Right ventricle myocardium inferior (tissue), 1 donor: Measurements from ENCODE around the gene MIA. TPM values are rescaled to one million over a fixed set of nuclear protein-coding genes. Genes with fewer than 3 reads are reported as not detected.

ENCODE experiments used
- ATAC-seq: fragments of 200-7000 bp; cut with Tn5 transposase; one replicate; pipeline ENCODE4 v1.9.1; 2020; ENCODE audit warnings: mild to moderate bottlenecking, moderate library complexity
- DNase-seq: peaks from one replicate; pipeline ENCODE4 v3.0.0; 2021; ENCODE audit errors: missing footprints
- intact Hi-C: fragments of 100-400 bp; cut with DNase I; formaldehyde crosslinking; loops from one replicate; pipeline ENCODE4 v1.11.0; 2022
- total RNA-seq: library from RNA; stranded (reverse); fragmentation: NEBNext Ultra II Directional; extraction: Animal tissue kit (Norgen Biotek cat#: 25700); gene quantifications from one replicate; pipeline ENCODE4 v1.2.1, GENCODE V29; 2021
- donor health status: DM: no; HTN: yes; CAD: no; lungs with severe emphysema.

The MIA gene
- total RNA-seq, 1 donor from 2014 or later, result not detected

GRCh38 chr19:40798683-40799557 is 23.6 kb downstream of the MIA start, which contains the start of gene EGLN2:
Gene EGLN2, plus strand, starts transcription at chr19:40799191. Its CDS starts 1,382 bp downstream, at chr19:40800573.
- intact Hi-C loops, result loop anchor here (1.0 to 2.0 kb wide), 3 partner anchors 21 to 82 kb away; partner anchors contain the start of genes ACTMAP, COQ8B, ITPKC and RAB4B
- DNase-seq (peak; percentile 100), ATAC-seq (peak; percentile 91)

DNA sequence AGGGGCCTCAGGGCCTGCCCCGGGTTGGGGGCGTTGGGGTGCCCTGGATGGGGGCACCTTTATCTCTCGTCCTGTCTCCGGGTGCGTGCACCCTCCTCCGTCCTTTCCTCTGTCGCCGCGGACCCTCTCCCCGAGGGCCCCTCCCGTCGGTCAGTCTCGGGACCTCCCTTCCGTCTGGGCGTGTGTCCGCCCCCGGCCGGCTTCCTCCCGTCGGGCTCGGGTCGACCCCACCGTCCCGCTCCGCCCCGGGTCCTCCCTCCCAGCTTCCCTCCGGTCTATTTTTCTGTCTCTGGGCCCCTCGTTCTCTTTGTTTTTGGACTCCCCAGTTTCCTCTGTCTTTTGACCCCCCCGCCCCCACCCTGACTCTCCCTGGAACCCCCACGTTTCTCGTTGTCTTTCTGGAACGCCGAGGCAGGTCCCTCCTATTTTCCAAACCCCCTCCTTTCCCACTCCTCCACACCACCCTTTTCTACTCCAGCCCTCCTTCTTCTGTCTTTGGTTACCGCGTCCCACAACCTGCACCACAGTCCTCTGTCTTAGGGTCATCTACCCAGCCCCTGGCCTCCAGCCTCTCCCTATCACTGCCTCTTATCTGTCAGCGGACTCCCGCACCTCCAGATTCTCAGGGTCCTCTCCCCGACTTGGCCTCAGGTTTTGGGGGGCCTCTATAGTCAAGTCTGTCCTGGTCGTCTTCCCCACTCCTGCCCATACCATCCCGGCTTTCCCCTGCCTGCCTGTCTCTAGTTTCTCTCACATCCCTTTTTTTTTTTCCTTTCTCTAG is 24.4 kb downstream of the MIA start:
- intact Hi-C loops, result loop anchor here (2.0 kb wide), 1 partner anchor 83 kb away; the partner anchor contains the start of genes COQ8B and ITPKC
- DNase-seq (peak; percentile 84), ATAC-seq (peak; percentile 0)

GRCh38 chr19:40800339-40800996 is 25.1 kb downstream of the MIA start:
- intact Hi-C loops, result no loop called here
- no peak for ATAC-seq
- DNase-seq, result no peak

DNA sequence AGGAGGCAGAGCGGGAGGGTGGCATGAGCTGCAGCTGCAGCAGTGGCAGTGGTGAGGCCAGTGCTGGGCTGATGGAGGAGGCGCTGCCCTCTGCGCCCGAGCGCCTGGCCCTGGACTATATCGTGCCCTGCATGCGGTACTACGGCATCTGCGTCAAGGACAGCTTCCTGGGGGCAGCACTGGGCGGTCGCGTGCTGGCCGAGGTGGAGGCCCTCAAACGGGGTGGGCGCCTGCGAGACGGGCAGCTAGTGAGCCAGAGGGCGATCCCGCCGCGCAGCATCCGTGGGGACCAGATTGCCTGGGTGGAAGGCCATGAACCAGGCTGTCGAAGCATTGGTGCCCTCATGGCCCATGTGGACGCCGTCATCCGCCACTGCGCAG is 25.7 kb downstream of the MIA start:
- intact Hi-C loops, result no loop called here
- DNase-seq (no peak), ATAC-seq (no peak)

DNA sequence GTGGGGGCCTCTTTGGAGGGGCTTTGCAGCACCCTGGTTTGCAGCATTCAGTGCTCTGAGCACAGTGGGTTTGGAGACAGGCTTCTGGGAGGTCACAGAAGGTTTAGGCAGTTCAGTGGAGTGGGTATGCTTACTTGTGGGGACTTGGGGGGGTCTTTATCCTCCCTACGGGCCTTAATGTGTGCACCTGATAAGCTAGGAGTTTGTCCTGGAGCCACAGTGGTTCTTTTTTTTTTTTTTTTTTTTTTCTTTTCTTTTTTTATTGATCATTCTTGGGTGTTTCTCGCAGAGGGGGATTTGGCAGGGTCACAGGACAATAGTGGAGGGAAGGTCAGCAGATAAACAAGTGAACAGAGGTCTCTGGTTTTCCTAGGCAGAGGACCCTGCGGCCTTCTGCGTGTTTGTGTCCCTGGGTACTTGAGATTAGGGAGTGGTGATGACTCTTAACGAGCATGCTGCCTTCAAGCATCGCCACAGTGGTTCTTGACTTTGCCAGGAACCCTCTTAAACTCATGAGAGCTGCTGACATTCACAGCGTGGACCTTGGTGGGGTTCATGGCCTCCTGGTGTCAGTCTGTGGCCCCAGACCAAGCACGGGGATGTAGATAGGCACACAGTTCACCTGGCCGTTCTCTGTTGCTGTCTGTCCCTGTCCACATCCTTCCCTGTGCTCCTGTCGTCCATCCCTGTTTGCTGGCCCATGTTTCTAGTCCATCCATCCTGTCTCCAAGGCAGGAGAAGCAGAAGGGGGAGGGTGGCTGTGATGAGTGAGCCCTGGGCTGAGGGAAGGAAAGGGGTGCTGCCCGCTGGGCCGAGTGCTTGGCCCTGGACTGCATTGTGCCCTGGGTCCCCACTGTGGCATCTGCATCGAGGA is 26.3 kb downstream of the MIA start:
- no peak for DNase-seq
- intact Hi-C loops, result no loop called here
- ATAC-seq, result no peak

DNA sequence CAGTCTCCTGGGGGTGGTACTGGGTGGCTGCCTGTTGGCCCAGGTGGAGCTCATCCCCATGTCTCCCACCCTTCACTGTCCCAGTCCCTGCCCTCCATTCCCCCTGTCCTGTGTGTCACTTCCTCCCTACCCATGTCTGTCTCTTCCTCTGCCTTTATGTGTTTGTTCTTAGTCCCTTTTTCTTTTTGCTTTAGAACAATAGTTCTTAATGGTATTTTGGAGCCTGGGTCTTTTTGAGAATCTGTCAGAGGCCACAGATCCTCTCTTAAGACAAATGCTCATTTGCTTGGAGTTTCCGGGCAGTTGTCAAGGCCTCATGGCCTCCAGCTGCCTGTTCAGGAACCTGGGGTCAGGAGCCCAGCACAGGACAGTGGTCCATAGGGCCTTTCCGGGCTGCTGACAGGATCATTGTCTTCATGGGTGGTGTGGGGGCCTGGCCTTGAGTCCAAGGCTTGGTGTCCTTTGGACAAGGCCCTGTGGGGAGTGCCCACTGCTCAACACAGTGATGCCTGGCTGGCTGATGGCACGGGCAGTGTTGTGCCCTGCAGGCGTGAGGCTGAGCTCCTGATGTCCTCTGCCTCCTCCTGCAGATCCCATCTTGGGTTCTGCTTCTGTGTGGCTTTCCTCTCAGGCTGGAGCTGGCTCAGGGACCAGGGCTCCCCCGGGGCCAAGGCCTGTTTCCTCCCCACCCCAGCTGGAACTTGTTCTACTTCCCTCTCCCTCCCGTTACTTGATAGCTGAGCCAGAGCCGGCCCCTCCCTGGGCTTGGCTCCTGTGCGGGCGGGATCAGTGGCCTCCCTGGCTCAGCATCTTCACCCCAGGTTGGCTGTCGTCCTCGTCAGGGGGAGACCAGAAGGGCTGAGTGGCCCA is 27.2 kb downstream of the MIA start:
- intact Hi-C loops, result no loop called here
- peak; percentile 37 for ATAC-seq
- peak; percentile 91 for DNase-seq

DNA sequence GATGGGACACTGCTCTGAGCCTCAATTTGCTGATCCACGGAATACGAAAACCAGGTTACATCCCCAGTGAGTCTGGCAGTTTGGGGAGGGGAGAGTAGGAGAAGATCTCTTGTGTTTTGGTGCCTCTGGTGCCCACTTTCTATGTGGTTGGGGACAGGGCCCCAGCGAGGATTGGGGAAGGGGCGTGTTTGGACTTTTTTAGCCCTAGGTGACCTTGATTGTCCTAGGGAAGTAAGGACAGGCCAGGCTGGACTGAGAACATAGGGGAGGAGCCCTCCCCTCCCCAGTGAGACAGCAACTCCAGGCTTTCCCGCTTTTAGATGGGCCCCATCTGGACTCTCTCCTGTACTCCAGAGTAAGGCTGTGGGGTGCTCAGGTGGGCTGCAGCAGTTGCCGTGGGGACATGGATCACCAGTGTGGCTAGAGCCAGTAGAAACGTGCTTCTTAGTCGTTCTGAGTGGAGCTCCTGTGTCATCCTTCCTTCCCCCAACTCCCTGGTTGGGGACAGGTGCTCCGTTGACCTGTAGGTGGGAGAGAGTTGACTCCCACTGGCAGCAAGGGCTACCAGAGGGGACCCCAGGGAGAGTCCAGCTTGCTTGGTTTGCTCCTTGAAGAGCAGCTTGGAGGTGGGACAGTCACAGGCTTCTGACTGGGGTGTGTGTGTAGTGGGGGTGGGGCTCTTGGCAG is 28.0 kb downstream of the MIA start:
- ATAC-seq (no peak), DNase-seq (no peak)
- intact Hi-C loops, result no loop called here

DNA sequence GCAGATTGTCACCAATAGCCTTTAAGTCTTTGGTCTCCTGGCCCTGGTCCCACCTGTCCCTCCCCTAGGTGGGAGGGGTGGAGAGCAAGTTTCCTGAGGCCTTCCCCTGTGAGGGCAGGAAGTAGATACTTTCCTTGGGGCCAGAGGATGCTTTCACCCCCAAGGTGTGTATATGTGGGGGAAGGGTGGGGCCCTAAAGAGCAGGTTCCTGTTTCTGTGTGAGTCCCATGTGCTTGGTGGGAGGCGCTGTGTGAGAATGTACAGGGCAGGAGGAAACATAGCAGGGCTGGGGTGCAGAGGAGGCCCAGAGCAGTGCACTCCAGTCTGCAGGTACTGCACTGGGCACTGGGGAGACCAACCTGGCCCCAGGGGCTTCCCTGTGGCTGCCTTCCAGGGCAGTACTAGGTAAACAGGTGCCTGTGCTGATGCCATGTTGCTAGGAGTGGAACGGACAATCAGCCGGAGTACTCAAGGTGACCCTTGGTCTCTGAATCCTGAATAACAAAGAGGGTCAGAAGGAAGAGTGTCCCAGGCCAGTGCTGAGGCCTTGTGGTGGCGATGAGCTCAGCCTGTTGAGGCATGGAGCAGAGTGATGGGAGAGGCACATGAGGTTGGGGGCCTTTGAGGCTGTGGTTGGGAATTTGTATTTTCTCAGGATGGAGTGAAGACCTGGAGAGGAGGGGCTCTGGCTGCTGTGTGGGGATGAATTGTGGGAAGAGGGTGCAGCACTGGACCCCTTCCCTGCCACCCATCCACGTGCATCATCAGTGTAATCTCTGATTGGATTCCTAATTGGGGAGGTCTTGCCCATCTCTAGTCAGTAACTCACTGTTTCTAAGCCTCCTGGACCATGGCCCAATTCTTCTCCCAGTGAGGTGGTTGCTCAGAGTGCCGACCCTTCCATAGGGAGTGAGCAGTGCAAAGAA is 28.8 kb downstream of the MIA start:
- no peak for ATAC-seq
- intact Hi-C loops, result no loop called here
- peak; percentile 80 for DNase-seq

GRCh38 chr19:40804783-40805242 is 29.5 kb downstream of the MIA start:
- intact Hi-C loops, result loop anchor here (5.0 kb wide), 1 partner anchor 143 kb away; no protein-coding TSS in a partner anchor
- ATAC-seq, result peak; percentile 7

GRCh38 chr19:40805258-40805868 is 30.0 kb downstream of the MIA start:
- intact Hi-C loops, result loop anchor here (5.0 kb wide), 1 partner anchor 143 kb away; no protein-coding TSS in a partner anchor

More at GRCh38 chr19:40804783-40805242, 29.5 kb downstream of the MIA start:
- no peak for DNase-seq

DNA sequence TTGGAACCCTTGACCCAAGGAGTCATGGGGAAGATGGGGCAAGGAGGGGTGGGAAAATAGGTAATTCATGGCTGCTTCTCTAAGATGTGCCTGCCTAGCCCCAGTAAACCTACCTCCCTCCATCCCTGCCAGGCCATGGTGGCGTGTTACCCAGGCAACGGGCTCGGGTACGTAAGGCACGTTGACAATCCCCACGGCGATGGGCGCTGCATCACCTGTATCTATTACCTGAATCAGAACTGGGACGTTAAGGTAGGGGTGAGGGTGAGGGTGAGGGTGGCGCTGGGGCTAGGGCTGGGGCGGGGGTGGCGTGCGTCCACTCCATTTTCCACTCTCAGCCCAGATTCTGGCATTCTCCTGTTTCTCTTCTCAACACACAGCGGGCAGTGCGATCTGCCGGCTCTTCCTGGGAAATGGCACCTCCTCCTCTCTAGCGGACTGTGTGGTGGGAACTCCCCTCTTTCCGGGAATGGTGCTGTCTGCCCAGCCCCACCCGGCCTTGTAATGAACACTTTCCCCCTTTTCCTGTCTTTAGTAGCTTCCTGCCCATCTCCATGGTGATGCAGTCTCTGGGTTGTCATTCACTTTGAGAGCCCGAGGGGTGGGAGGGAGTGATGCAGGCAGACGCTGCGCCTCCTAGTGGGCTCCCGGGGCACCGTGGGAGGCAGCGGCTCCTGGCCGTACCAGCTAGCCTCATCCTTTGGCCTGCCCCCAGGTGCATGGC is 31.3 kb downstream of the MIA start:
- DNase-seq, result peak; percentile 88
- intact Hi-C loops, result loop anchor here (5.0 kb wide), 1 partner anchor 144 kb away; no protein-coding TSS in a partner anchor
- ATAC-seq, result peak; percentile 21

More at GRCh38 chr19:40805258-40805868, 30.0 kb downstream of the MIA start:
- DNase-seq, result no peak
- ATAC-seq, result no peak

GRCh38 chr19:40807147-40808020 is 32.1 kb downstream of the MIA start:
- DNase-seq, result no peak
- intact Hi-C loops, result loop anchor here (5.0 kb wide), 1 partner anchor 145 kb away; no protein-coding TSS in a partner anchor
- ATAC-seq, result no peak

DNA sequence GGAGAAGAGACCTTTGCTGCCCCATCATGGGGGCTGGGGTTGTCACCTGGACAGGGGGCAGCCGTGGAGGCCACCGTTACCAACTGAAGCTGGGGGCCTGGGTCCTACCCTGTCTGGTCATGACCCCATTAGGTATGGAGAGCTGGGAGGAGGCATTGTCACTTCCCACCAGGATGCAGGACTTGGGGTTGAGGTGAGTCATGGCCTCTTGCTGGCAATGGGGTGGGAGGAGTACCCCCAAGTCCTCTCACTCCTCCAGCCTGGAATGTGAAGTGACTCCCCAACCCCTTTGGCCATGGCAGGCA is 32.7 kb downstream of the MIA start:
- intact Hi-C loops, result loop anchor here (5.0 kb wide), 1 partner anchor 146 kb away; no protein-coding TSS in a partner anchor
- ATAC-seq (no peak), DNase-seq (no peak)
